K562 (cell line): Measurements from ENCODE around the gene RALGAPA2. TPM values are rescaled to one million over a fixed set of nuclear protein-coding genes. Genes with fewer than 3 reads are reported as not detected.

Source experiments
- AFF4 ChIP-seq: sonication (generic); formaldehyde crosslinking; IDR thresholded peaks from 2 replicates; pipeline ENCODE4 v1.8.0; 2023; ENCODE audit warnings: mild to moderate bottlenecking, missing genetic modification reagents
- DEAF1 ChIP-seq: fragments of 450-650 bp; formaldehyde crosslinking; IDR thresholded peaks from 2 replicates; pipeline ENCODE4 v1.4.0; 2020; ENCODE audit warnings: mild to moderate bottlenecking, moderate library complexity
- POLR2B ChIP-seq: fragments of 450-650 bp; IDR thresholded peaks from 2 replicates; pipeline ENCODE4 v1.6.1; 2018; ENCODE audit warnings: low read depth; ENCODE audit not compliant: partially characterized antibody
- REST ChIP-seq, 2 experiments: fragments of 450-650 bp; formaldehyde crosslinking in 1 of 2; IDR thresholded peaks; 2 replicates each; pipeline versions ENCODE4 v1.4.0 to v1.6.1; 2014 to 2020; ENCODE audit warnings: mild to moderate bottlenecking in 2 of 2, borderline replicate concordance in 1 of 2, low read depth in 1 of 2
- ZKSCAN1 ChIP-seq: fragments of 150-350 bp; IDR thresholded peaks from 2 replicates; pipeline ENCODE4 v1.6.1; 2016; ENCODE audit warnings: low read depth, low read length
- ZNF133 ChIP-seq: fragments of 250-450 bp; sonication (Bioruptor Pico); IDR thresholded peaks from 2 replicates; pipeline ENCODE4 v1.4.0; 2020; ENCODE audit warnings: mild to moderate bottlenecking
- polyA plus RNA-seq, 8 experiments: library from polyadenylated mRNA; depleted of rRNA in 4 of 8; stranded (reverse) in 5 of 8; unstranded in 3 of 8; fragments of >200 nt; fragmentation: Nextera tagmentation in 2 of 8; fragmentation: Illumina TruSeq in 1 of 8; extraction: Ambion mirVana in 2 of 8; extraction: Trizol in 1 of 8; gene quantifications; 2 replicates each; pipeline versions ENCODE4 v1.2.1 to v1.2.3, GENCODE V29; 2011 to 2014; ENCODE audit warnings: inconsistent platforms in 1 of 8, missing spikeins in 1 of 8
- total RNA-seq, 7 experiments: library from RNA; depleted of rRNA in 6 of 7; stranded (reverse); fragments of >200 nt in 6 of 7; fragmentation: Illumina TruSeq in 2 of 7; extraction: Trizol in 2 of 7; gene quantifications; 2 replicates each; pipeline versions ENCODE4 v1.2.1 to v1.2.3, GENCODE V29; 2011 to 2021; ENCODE audit warnings: low replicate concordance in 1 of 7

The RALGAPA2 gene
- total and polyA plus RNA-seq, 9 of the 15 experiments (the other 6 are each of a cell fraction or from before 2014, with no cell fraction given) = 0.35 to 2.7 (median 1.4) TPM

GRCh38 chr20:20360464-20360863 is 352.0 kb downstream of the RALGAPA2 start (continued):
- TF ChIP-seq AFF4 (CRISPR knock-in tag) (no peak), DEAF1 (CRISPR knock-in tag) (0 out of 2 replicates have a peak, but pooled peaks have one; percentile 19), ZNF133 (CRISPR knock-in tag) (no peak), REST (IDR thresholded peaks at IDR 0.05; ENCODE audit: borderline replicate concordance) (peak; percentile 36; the same call in 1 of the 2 replicates), REST (CRISPR knock-in tag; IDR thresholded peaks at IDR 0.05; ENCODE audit: low read depth) (no peak), POLR2B (no peak), ZKSCAN1 (no peak)
